GM21737 (cell line): ENCODE data around the gene PUM2.
"Not testable (repeated sequence)": the region's sequence is repeated elsewhere in the genome, so short reads cannot be mapped to it uniquely, and the experiment has no call there.

Experiments
- ATAC-seq: cut with Tn5 transposase; IDR thresholded peaks from one replicate; pipeline ENCODE4 v1.9.1; 2021; ENCODE audit warnings: mild to moderate bottlenecking, moderate library complexity; ENCODE audit not compliant: unreplicated experiment

The PUM2 gene, protein sequence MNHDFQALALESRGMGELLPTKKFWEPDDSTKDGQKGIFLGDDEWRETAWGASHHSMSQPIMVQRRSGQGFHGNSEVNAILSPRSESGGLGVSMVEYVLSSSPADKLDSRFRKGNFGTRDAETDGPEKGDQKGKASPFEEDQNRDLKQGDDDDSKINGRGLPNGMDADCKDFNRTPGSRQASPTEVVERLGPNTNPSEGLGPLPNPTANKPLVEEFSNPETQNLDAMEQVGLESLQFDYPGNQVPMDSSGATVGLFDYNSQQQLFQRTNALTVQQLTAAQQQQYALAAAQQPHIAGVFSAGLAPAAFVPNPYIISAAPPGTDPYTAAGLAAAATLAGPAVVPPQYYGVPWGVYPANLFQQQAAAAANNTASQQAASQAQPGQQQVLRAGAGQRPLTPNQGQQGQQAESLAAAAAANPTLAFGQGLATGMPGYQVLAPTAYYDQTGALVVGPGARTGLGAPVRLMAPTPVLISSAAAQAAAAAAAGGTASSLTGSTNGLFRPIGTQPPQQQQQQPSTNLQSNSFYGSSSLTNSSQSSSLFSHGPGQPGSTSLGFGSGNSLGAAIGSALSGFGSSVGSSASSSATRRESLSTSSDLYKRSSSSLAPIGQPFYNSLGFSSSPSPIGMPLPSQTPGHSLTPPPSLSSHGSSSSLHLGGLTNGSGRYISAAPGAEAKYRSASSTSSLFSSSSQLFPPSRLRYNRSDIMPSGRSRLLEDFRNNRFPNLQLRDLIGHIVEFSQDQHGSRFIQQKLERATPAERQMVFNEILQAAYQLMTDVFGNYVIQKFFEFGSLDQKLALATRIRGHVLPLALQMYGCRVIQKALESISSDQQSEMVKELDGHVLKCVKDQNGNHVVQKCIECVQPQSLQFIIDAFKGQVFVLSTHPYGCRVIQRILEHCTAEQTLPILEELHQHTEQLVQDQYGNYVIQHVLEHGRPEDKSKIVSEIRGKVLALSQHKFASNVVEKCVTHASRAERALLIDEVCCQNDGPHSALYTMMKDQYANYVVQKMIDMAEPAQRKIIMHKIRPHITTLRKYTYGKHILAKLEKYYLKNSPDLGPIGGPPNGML

DNA sequence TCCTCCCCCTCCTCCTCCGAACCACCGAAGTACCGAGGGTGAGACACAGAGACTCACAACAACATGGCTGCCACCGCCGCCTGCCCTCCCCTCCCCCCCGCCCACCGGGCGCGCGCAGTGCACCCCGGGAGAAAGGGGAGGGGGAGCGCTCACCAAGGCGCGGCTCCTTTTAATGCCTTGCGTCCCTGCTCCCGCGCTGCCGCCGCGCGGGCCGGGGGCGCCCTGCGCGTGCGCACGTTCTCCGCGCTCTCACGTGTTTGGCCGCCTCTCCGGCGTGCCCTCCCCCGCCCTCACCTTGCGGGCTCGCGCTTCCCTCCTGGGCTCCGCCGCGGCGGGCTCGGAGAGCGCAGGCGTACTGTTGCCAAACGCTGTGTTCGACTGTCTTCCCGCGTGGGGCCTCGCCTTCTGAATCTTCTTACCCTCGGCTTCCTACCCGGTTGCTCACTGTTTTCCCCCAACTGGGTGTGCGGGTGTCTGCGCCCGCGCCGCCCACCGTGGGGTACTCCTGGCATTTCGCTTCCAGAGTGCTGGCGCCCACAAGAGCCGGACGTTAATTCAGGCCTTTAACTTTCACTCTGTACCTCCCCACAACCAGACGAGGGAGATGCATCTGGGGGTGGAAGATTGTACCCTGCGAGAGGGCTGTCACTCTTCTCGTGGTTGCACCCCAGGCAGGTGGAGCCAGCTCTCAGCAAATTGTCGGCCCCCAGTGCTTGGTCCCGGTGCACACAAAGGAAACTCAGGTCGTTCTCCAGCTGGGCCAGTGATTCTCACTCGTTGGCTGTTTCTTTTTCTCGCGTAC, at the start of gene PUM2:
TSS of gene PUM2 (minus strand) at position 92 of the 802 bp plus-strand sequence. CDS start 23,484 bp downstream, outside the sequence.
- peak; percentile 80 for ATAC-seq

DNA sequence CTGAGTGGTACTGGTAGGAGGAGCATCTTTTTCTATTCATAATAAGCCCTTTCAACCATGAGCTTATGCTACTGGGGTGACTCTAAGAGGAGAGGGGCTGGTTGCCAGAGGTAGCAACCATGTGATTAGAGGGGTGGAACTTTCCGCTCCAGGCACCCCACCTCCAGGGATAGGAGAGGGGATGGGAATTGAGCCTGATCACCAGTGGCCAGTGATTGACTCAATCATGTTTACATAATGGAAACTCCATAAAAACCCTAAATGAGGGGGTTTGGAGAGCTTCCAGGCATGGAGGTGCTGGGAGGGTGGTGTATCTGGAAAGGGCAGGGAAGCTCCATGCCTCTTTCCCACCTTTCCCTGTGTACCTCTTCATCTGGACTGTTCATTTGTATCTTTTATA, 49.7 kb upstream of the PUM2 start:
- no peak for ATAC-seq

DNA sequence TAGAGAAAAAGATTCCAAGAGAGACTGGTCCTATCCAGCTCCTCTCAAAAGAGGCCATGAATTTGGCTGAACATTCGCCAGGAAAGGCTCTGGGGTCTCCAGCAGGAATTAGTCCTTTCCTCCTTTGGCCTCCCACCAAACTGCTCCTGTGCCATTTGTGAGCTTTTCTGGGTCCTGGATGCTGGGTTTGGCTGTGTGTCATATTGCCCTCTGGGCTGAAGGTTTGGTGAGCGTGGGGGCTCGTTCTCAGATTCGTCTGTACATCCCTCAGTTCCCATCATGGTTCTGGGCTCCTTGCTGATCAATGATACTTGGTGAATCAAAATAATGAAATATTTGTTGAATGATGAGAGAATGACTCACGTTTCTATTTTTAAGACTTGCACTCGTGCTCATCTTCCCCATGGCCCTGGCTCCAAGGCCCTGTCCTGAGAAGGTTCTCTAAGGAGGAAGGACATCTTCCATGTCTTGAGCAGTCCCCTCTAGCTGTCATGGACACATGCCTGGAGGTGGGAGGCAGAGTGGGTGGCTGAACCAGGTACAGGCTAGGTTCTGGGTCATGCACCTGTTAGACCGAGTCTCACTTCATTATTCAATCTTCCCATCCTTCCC, 48.4 kb upstream of the PUM2 start:
- ATAC-seq: no peak

DNA sequence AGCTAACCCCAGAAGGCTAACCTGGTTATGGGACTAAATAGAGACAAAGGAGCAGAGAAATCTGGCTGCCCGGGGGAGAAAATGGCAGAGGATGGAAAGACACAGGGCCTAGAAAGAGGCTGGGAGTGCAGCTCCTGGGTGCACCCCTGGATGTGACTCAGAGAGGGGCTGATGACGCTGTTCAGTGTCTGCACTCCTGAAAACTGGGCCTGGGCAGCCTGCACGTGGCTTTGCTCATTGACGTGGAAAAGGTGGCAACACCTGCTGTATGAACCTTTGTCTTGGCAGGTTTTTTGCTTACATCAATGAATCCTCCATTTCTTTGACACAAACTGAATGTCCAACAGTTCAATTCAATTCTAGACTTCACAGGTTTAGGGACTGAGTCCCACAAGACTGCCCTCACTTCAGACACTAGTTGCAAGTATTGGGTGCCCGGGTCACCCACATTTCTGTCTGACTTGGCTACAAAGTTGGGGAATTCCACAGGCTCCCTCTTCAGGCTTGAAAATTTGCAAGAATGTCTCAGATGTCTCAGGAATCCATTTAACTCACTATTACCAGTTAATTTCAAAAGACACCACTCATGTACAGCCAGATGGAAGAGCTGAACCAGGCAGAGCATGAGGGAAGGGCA, 47.3 kb upstream of the PUM2 start:
- no peak for ATAC-seq

DNA sequence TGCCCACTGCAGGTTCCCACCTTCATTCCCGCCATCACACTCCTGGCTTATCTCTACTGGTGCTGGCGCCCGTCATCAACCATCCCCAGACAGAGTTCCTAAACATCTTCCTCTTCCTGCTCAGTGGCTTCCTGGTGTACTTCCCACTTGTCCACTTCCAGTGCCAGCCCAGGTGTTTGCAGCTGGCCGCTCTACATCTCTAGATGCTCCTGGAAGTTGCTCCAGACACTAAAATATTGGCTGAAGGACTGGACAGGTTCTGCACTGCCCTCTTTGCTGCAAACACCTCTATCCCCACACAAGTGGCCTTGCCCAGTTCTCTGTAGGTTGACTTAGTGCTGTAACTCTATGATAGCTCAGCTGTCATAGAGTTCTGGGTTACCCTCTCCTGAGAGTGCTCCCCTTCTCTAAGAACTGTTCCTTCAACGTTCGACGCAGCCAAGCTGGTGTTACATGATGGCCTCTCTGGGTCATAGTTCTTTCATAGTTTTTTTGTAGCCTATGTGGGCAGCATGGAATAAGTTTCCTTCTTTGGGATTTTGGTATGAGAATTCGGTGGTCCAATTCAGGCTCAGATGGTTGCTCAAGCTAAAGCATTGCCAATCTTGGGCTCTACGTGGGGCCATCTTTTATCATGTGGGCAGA, 45.8 kb upstream of the PUM2 start:
- ATAC-seq: no peak

DNA sequence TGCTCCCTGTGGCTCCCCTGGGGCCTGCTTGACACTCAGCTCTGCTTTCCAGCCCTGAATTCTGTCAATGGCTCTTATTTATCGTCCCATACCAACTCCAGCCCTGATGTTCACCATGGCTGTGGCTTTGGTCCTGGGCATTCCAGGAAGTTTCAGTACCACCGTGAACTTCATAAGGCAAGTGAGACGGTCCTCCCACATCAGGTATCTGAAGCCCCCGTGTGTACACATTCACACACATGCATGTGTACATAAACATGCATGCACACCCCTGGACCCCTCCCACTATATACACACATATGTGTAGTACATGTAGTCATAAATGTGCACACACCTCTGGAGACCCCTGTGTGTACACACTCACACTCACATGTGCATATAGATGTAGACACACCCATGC, 43.3 kb upstream of the PUM2 start:
- no peak for ATAC-seq

DNA sequence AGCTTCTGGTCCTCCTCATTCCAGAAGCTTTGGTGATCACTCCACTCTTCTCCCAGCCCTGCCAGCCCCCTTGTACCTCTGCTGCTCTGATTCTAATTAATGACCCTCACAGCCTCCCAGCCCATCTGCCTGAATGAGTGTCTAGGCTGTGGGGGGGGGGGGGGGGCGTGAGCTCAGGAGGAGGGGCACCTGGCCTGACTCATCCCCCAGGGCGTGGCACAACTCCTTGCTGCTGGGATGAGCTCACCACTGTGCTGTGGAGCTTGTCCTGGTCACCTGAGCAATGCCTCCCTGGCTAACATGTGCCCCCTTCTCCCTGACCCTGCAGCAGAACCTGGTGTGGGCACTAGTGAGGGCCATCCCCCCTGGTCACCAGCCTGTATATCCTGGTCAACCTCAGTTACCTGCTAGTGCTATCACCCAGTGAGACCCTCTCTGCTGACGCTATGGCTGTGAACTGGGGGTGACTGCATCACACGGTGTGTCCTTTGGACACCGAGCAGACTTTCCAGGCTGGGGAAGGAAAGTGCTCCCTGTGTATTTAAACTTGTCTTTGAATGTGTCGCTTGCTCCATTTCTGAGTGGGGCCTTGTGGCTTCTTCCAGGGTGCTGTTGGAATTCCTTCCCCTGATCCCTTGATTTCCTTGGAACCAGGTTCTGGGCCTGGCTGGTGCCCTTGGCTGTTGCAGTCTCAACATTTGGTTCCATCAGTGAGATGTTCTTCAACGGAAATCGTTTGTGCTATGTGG, 41.5 kb upstream of the PUM2 start:
- no peak for ATAC-seq

DNA sequence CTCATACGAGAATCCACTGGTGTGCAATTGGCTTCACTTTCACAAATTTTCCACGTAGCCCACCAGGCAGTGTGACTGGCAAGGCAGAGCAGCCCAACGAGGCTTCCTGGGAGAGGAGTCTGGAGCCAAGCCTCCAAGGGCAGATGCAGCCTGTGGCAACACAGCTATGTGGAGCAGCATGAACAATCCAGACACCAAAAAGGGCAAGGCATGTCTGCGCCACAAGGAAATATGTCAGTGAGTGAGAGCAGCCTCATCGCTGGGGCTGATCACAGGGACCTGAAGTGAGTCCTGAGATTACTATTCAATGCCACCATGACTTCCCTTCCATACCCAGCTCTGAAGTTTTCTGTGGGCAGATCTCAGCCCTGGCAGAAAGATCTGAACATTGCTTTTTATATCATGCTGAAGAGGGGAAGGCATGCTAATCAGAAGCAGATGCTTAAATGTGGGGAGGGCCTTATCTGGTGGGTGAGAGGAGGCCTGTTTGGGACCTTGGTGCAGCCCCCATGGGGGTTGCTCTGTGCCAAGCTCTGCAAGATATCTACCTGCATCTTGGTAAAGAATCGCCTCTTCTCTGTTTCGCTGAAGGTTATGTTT, 40.0 kb upstream of the PUM2 start:
- ATAC-seq: no peak

DNA sequence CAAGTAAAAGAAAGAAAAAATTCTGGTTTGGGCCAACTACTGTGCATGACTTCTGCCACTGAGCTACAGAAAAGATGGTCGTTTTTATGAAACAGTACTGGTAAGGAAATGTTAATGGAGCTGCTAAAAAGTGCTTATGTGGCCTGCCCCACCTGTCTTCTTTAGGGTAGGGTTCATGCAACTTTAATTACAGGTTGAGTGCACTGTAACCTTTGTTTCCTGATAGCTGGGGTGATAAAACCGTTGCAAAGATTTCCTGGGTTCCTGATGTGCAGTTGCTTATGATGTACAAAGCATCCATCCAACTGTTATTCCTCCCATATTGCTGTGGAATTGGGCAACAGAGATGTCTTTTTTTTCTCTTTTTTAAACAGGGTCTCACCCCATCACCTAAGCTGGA, 34.3 kb upstream of the PUM2 start:
- ATAC-seq: no peak

DNA sequence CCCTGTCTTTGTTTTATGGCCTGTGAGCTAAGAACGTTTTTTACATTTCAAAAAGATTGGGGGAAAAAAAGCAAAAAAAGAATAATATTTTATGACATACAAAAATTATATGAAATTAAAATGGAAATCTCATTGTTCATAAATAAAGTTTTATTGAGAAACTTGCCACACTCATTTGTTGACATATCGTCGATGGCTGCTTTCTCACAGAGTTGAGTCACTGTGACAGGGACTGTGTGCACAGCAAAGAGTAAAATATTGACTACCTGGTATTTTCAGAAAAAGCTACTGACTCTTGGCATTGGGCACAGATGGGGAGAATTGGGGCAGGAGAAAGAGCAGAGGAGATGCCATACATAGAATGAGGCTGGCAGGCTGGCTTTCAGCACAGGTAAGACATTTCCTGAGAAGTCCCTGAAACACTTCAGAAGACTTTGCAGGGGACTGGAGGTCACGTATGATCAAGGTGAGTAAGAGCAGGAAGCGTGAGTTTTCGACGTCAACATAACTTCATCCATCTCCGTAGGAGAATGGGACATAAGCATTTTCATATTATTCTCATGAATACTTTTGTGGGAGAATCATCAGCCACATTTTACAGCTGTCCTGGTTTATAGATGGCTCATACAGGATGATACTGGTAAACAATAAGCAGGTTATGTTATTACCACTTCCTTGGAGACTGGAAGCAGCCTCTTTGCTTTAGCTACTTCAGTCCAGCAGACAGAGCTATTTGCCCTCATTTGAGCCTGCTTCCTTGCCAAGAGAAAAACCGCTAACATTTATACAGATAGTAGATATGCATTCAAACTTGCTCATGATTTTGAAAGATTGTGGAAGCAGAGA, 32.5 kb upstream of the PUM2 start:
- ATAC-seq: no peak

DNA sequence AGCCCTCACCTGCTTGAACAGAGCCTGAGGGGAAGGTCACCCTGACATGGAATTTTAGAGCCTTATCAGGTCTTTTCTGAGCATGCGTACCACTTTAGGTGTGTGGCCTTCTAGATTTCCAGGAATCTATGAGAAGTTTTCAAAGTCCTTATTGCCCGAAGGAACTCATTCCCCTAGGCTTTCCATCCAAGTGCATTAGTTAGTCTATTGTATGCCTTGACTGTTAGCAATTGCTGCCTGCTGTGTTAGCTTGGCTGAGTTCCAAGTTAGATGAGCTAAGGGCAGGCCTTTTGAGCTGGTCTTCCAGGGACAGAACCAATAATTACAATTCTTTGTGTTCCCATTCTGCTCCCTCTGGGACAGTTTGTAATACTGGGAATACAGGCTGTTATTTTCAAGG, 30.8 kb upstream of the PUM2 start:
- no peak for ATAC-seq

DNA sequence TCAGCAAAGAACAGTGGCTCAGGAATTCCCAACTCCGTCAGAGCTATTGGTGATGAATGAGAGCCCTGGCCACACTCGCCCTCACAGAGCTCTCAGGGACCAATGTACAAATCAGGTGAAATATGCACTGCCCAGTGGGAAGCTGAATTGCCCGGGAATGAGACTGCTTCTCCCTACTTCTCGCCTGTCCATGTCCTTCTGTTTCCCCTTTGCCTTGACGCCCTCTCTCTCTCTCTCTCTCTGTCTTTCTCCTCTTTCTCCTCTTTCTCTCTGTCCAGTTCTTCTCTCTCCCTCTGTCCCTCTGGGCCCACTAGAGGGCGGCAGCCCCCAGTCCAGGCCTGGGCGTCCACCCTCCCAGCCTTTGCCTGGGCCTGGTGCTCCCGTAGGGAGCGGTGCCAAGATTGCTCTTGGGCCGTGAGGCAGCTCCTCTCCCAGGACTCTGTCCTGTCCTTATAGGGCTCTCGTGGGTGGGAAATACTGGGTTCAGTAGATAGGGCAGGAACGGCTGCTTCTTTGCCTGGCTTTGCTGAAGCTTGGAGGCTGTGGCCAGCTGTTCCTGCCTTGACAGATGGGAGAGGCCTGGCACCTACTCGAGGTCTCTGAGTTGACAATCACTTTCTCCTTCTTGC, 28.4 kb upstream of the PUM2 start:
- no peak for ATAC-seq

DNA sequence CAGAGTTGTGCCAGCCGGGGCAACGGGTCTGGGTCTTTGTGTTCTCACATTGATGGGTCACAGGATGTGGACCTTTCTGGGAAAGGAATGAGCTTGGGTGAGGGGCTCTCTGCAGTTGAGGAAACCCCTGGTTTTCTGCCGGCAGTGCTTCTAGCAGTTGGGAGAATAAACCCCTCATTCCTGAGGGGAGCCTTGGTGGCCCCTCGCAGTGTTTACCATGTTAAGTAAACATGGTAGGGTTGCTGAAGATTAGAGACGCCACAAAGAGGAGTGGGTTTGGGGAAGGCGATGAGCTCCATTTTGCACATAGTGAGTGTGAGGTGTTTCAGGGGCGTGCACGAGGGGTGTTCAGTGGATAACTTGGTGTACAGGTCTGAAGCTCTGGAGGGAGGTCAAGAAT, 27.7 kb upstream of the PUM2 start:
- no peak for ATAC-seq

DNA sequence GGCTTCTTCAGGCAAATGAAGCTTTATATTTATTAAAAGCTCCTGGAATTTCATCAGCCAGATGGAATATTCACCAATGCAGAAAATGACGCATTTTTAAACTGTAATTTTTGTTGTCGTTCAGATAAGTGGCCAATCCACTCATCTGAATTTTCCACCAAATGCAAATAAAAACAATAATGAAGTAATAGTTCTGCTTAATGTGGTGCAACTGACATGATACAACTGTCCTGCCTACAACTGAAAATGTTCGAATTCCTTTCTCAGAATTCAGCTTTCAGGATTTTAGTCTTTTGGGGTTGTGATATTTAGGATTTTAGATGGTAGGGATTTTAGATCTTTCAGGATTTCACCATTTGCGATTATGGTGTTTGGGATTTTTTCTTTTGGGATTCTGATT, 27.1 kb upstream of the PUM2 start:
- ATAC-seq: no peak

DNA sequence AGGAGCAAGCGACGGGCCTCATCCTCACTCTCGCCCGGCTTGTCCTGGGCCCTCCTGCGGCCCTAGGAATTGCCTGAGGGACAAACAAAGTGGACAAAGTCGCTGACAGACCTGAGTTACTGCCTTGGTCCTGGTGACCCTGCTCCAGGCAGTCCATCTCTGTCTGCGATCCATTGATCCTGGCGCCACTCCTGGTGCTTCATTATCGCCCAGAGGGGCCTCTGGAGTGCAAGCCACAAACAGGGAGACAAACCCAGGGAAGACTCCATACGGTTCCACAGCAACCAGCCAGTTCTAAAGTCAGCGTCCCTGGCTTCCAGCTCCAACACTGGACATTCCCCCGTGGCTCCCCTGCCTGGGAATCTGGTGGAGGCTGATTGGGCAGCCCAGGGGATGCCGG, 24.3 kb upstream of the PUM2 start:
- ATAC-seq: not testable (repeated sequence)

DNA sequence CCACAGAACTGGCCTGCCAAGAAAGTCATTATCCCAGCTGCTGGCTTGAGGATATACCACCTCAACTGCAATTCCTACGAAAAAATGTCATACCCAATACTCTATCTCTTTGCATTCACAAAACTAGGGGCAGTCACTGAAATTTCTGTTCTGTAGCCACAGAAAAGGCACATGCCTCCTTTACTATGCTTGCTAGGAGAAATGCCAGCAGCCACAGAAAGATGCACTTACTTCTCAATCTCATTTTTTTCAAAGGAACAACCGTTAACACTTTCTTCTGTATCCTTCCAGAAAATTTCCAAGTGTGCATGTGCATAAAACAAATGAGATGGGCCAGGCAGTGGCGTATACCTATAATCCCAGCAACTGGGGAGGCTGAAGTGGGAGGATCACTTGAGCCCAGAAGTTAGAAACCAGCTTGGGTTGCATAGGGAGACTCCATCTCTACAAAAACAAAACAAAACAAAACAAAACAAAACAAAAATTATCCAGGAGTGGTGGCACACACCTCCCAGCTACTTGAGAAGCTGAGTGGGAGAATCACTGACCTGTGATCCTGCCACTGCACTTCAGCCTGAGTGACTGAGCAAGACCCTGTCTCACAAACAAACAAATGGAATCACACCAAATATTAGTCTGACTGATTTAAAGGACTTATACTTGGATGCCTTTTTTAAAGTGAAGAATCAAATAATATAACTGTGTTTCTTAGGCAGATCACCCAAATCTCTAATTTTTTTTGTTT, 22.4 kb upstream of the PUM2 start:
- no peak for ATAC-seq
